ENCODE results near the gene EXOC3.

Gene EXOC3

DNA sequence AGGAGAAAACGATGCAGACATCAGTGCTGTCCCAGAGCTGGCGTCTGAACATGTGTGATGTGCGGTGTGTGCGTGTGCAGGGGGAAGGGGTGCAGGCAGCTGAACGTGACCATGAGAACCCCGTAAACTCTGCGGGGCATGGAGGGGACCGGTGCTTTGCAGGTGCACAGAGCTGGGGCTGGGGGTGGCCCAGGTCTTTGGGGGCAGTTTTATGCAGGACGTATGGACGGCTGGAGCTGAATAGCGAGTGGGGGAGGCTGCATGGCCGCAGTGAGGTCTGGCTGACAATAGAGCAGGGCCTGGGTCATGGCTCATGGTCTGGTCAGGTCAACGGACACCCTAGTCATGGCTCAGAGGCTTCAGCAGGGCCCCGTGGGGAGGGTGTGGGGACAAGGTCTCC, 3.3 kb upstream of the EXOC3 start:
- DNase-seq (ENCODE audit: low read depth) = no peak

DNA sequence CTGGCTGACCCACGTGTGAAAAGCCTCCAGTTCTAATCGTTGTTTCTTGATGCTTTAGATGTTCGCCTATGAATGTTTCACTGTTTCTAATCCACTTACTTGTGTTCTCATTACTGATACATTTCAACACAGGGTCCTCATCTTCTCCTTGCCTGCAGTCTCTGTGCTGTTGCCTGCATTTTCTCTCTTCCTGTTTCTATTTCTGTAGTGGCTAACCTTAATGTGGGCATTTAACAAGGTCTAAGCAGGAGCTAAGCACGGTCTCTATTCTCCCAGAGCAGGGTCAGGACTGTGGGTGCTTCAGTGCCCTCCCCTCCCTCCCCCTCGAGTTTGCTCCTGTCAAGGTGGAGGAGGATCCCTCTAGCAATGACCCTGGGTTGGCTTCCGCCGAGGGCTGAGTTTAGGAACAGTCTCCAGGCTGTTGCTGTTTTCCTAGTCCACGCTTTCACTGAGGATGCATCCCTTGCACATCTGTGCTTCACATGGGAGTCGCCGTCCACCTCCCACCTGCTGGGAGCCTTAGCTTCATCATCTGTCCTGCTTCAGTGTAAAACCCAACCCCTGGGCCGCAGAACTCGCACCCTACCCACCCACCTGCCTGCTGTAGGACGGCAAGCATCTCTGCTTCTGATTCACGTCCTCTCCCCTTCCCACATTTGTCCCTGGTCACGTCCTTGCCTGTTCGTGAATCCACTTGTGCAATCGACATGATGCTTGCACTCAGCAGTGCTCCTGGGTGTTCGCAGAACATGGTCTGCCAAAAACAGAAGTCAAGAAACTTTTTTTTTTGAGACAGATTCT, 2.4 kb upstream of the EXOC3 start:
- no peak for DNase-seq (ENCODE audit: low read depth)

GRCh38 chr5:441996-442334, 1.0 kb upstream of the EXOC3 start:
- DNase-seq (ENCODE audit: low read depth) = no peak

GRCh38 chr5:443239-444151, 519 bp downstream of the EXOC3 start:
- no peak for DNase-seq (ENCODE audit: low read depth)

- DNase-seq (ENCODE audit: low read depth) = no peak
Measured at GRCh38 chr5:444226-444625, 1.2 kb downstream of the EXOC3 start.

GRCh38 chr5:445591-445990, 2.6 kb downstream of the EXOC3 start:
- DNase-seq (ENCODE audit: low read depth) = no peak

- DNase-seq (ENCODE audit: low read depth) = no peak
Measured at GRCh38 chr5:446066-446882, 3.3 kb downstream of the EXOC3 start.

- DNase-seq (ENCODE audit: low read depth) = no peak
Measured at GRCh38 chr5:446883-447263, 3.9 kb downstream of the EXOC3 start.

- no peak for DNase-seq (ENCODE audit: low read depth)
Measured at GRCh38 chr5:447501-447900, 4.5 kb downstream of the EXOC3 start.

- DNase-seq (ENCODE audit: low read depth) = no peak
Measured at GRCh38 chr5:448061-448765, 5.2 kb downstream of the EXOC3 start.

DNA sequence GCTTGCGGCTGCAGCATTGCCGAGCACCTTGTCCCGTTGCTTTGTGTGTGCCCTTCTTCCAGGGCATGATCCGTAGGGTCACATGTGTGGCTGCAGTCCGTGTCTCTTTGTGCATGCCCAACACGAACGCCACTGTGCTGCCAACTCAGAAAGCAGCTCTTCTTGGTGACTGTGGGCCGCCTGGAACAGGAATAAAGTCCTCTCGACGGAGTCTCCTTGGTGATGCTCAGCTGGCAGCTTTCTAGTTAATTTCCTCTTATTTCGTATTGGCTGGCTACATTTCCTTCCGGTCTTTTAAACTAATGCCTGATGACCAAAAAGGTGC, 5.8 kb downstream of the EXOC3 start:
- DNase-seq (ENCODE audit: low read depth) = no peak

DNA sequence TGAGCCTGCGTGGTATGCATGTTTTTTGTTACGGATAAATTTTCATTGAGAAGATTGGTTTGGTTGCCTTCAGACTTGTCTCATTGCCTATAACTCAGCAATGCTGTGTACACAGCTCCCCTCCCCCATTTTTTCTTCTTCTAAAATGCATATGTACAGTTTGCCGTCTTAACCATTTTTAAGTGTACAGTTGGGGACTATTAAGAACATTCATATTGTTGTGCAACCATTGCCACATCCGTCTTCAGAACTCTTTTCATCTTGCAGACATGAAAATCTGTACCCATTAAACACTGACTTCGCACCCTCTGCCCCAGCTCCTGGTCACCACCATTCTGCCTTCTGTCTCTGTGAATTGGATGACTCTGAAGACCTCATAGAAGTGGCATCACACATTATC, 6.2 kb downstream of the EXOC3 start:
- DNase-seq (ENCODE audit: low read depth) = no peak

DNA sequence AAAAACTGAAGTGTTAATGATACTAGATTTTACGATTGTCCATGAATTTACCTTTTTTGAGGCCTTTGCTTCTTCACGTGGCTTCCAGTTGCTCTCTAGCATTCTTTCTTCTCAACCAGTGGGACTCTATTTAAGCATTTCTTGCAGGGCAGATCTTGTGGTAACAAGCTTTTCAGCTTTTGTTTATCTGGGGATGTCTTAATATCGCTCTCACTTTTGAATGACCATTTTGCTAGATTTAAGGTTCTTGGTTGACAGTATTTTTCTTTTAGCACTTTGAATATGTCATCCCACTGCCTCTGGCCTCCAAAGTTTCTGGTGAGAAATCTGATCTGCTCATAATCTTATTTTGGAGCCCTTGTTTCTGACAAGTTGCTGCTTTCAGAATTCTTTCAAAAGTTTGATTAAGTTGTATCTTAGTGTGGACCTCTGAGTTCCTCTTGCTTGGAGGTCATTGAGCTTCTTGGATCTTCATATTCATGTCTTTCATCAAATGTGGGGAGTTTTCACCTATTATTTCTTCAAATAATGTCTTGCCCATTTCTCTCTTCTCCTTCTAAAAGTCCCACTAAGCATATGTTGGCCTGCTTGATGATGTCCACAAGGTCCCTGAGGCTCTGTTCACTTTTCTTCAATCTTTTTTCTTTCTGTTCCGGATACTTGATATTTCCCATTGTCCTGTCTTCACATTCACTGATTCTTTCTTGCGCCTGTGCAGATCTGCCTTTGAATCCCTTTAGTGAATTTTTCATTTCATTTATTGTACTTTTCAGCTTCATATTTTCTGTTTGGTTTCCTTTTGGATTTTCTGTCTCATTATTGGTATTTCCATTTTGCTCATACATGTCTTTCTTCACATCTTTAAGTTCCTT, 8.8 kb downstream of the EXOC3 start:
- no peak for DNase-seq (ENCODE audit: low read depth)

DNA sequence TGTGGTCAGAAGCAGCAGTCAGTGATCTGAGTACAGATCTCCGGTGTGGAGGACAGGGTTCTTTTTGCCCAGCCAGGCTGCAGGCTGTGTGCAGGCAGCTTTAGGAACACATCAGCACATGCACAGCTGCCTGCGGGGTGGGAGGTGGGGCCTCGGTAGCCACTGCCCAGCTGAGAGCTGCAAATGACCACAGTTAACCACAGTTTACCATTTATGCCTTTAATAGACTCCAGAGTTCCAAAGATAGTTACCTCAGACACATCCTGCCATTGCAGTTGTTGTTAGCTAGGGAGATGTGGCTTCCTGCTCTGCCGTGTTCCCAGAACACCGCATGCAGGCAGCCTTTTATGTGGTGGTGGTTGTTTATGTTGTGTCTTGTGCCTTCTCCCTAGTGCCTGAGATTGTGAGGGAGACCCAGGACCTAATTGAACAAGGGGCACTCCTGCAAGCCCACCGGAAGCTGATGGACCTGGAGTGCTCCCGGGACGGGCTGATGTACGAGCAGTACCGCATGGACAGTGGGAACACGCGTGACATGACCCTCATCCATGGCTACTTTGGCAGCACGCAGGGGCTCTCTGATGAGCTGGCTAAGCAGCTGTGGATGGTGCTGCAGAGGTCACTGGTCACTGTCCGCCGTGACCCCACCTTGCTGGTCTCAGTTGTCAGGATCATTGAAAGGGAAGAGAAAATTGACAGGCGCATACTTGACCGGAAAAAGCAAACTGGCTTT, 10.2 kb downstream of the EXOC3 start:
- DNase-seq (ENCODE audit: low read depth) = no peak

DNA sequence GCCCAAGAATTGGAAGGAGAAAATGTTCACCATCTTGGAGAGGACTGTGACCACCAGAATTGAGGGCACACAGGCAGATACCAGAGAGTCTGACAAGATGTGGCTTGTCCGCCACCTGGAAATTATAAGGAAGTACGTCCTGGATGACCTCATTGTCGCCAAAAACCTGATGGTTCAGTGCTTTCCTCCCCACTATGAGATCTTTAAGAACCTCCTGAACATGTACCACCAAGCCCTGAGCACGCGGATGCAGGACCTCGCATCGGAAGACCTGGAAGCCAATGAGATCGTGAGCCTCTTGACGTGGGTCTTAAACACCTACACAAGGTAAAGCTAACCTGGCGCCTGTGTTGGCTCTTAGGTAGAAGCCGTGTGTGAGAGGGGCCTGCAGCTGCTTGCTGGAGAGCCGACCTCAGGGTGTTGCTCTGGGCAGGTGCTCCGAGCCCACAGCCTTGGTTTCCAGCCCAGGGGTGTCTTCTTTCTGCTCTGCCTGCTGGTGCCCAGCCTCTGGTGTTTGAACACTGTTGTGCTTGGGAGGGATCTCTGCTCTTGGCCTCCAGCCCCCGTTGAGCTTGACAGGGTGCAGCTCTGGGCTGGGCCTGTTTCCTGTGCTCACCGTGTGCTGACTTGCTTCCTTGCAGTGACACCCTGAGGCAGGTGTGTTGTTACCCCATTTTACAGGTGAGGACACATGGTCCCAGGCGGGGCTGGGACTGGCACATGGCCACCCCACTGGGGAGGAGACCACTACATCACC, 10.9 kb downstream of the EXOC3 start:
- DNase-seq (ENCODE audit: low read depth) = no peak

DNA sequence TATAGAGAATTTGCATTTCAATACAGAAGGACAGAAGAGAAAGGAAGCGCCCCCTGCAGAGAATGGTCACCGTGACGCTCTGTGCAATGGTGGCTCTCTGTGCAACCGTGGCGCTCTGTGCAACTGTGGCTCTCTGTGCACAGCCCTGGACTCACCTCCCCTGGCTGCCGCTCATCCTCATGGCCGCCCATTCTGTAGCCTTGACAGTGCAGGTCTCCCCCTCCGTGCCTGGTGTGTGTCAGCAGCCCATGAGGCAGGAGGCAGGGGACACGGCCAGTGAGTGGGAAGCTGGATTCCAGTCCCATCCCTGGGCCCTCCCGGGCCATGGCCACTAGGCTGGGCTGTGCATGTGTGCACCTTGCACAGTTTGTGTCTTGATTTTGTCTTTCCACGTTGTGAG, 12.0 kb downstream of the EXOC3 start:
- DNase-seq (ENCODE audit: low read depth) = no peak

GRCh38 chr5:455806-456205, 12.8 kb downstream of the EXOC3 start:
- DNase-seq (ENCODE audit: low read depth) = no peak

DNA sequence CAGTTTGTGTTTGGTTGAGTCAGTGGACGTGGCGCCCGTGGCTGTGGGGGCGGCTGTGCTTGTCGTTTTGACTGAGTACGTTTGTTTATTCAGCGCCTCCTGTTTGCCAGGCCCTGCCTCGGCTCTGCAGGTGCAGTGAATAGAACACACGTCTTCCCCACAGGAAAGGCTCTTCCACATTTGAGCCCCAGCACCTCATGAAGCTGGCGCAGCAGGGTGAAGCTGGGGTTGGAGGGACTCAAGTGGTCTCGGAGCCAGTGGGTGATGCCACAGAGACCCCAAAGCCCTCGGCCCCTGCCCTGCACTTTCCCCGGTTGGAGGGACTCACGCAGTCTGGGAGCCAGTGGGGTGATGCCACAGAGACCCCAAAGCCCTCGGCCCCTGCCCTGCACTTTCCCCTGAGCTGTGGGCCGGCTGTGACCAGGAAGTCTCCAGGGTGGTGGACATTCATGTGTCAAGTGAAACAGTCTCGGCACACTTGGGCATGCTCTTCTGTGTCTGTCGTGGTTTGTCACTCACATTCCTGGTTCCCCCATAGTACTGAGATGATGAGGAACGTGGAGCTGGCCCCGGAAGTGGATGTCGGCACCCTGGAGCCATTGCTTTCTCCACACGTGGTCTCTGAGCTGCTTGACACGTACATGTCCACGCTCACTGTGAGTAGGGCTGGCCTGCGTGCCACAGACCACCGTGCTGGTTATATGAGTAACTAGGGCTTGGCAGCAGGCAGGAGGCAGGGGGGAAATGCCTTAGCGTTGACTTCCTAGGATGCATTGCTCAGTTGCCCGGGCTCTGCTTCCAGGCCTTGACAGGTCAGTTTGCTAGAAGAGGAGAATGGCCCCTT, 13.6 kb downstream of the EXOC3 start:
- no peak for DNase-seq (ENCODE audit: low read depth)
